PC-3 (cell line): ENCODE measurements around the gene B4GALNT1. TPM values are rescaled to one million over a fixed set of nuclear protein-coding genes. Genes with fewer than 3 reads are reported as not detected.

Experiments used
- ATAC-seq: fragments of 200-7000 bp; cut with Tn5 transposase; 2 replicates; pipeline ENCODE4 v1.9.1; 2020; ENCODE audit warnings: mild to moderate bottlenecking, moderate library complexity
- BruUV-seq: library from RNA; stranded (reverse); fragments of 400-500 nt; replicated peaks from 2 replicates; lab custom pipeline; 2021; lab: Mats Ljungman, UMichigan
- CTCF ChIA-PET: fragments of 300-600 bp; sonication (Branson Sonifier 250); formaldehyde crosslinking; loops from one replicate; lab custom pipeline; 2022; ENCODE audit warnings: antibody characterized with exemption; lab: Charles Lee
- POLR2A ChIA-PET: fragments of 300-600 bp; sonication (Branson Sonifier 250); formaldehyde crosslinking; loops from one replicate; lab custom pipeline; 2022; ENCODE audit warnings: antibody characterized with exemption; ENCODE audit not compliant: unreplicated experiment; lab: Charles Lee
- DNase-seq: peaks from one replicate; pipeline ENCODE4 v3.0.0-alpha.2; 2015
- H2AFZ ChIP-seq: fragments of 300-600 bp; sonication (generic); 2 replicates; pipeline ENCODE4 v1.6.0; 2016; ENCODE audit warnings: antibody characterized with exemption, low read length
- H3F3A ChIP-seq: fragments of 300-600 bp; sonication (generic); one replicate; pipeline ENCODE4 v1.6.0; 2017; ENCODE audit warnings: antibody characterized with exemption, low read length, control low read depth, mild to moderate bottlenecking; ENCODE audit not compliant: unreplicated experiment
- H3K27ac ChIP-seq: fragments of 300-600 bp; sonication (generic); 2 replicates; pipeline ENCODE4 v1.5.1; 2016; ENCODE audit warnings: mild to moderate bottlenecking, low read length
- H3K27me3 ChIP-seq: fragments of 300-600 bp; sonication (generic); 2 replicates; pipeline ENCODE4 v1.6.1; 2016; ENCODE audit warnings: low read length, mixed read lengths
- H3K36me3 ChIP-seq: fragments of 300-600 bp; sonication (generic); 2 replicates; pipeline ENCODE4 v1.6.1; 2016; ENCODE audit warnings: low read depth, mixed run types, low read length, mixed read lengths
- H3K4me1 ChIP-seq: fragments of 300-600 bp; sonication (generic); 2 replicates; pipeline ENCODE4 v1.5.1; 2016; ENCODE audit warnings: low read length; ENCODE audit not compliant: insufficient read depth
- H3K4me2 ChIP-seq: fragments of 300-600 bp; sonication (generic); 2 replicates; pipeline ENCODE4 v1.6.0; 2016; ENCODE audit warnings: low read length
- H3K4me3 ChIP-seq: fragments of 300-600 bp; sonication (generic); 2 replicates; pipeline ENCODE4 v1.5.1; 2016; ENCODE audit warnings: mild to moderate bottlenecking, low read length, mixed read lengths
- H3K79me2 ChIP-seq: fragments of 300-600 bp; sonication (generic); 2 replicates; pipeline ENCODE4 v1.6.1; 2017; ENCODE audit warnings: low read length, mixed read lengths
- H3K9ac ChIP-seq: fragments of 300-600 bp; sonication (generic); 2 replicates; pipeline ENCODE4 v1.6.0; 2016; ENCODE audit warnings: mild to moderate bottlenecking, low read length
- H3K9me2 ChIP-seq: fragments of 300-600 bp; sonication (generic); replicated peaks from 2 replicates; pipeline ENCODE4 v1.6.1; 2016; ENCODE audit warnings: mixed run types, low read length, mixed read lengths
- H3K9me3 ChIP-seq: fragments of 300-600 bp; sonication (generic); 2 replicates; pipeline ENCODE4 v1.6.1; 2016; ENCODE audit warnings: low read length, mixed read lengths
- H4K20me1 ChIP-seq: fragments of 300-600 bp; sonication (generic); 2 replicates; pipeline ENCODE4 v1.6.1; 2016; ENCODE audit warnings: low read length, mixed read lengths
- CTCF ChIP-seq: fragments of 300-600 bp; sonication (generic); conservative IDR thresholded peaks from 2 replicates; pipeline ENCODE4 v1.5.1; 2017; ENCODE audit warnings: antibody characterized with exemption, low read depth, mild to moderate bottlenecking, low read length
- EZH2 ChIP-seq: fragments of 300-600 bp; sonication (generic); IDR thresholded peaks from one replicate; pipeline ENCODE4 v1.6.1; 2017; ENCODE audit warnings: antibody characterized with exemption, mild to moderate bottlenecking, low read length; ENCODE audit not compliant: unreplicated experiment
- EZH2phosphoT487 ChIP-seq: fragments of 300-600 bp; sonication (generic); IDR thresholded peaks from 2 replicates; pipeline ENCODE4 v1.6.1; 2018; ENCODE audit warnings: mild to moderate bottlenecking, antibody characterized with exemption, low read length, borderline replicate concordance
- intact Hi-C: fragments of 100-400 bp; cut with micrococcal nuclease; formaldehyde crosslinking; loops from 2 replicates; pipeline ENCODE4 v1.9.0; 2023
- total RNA-seq: library from RNA; depleted of rRNA; stranded (reverse); fragments of >200 nt; gene quantifications from 2 replicates; pipeline ENCODE4 v1.2.3, GENCODE V29; 2014

B4GALNT1 gene
- total RNA-seq, 1 experiment from 2014 or later, result 39.0 TPM

GRCh38 chr12:57630891-57631433 lies 2.0 kb downstream of the B4GALNT1 start:
- H3K27me3 ChIP-seq, result no peaks in the 10 kb centered on the region
- ChIA-PET POLR2A (interaction anchor here (0.5 kb wide), 1 partner anchor 591 kb away, joined by 4 read pairs; no protein-coding TSS in a partner anchor), CTCF (interaction anchor here (0.6 kb wide), 1 partner anchor 24 kb away, joined by 4 read pairs; no protein-coding TSS in a partner anchor)
- H3K36me3 ChIP-seq, result no peaks in the 10 kb centered on the region; the same call in 1 of the 2 replicates
- no peak overlapping the region for H3K27ac ChIP-seq
- no peak overlapping the region for H3K9ac ChIP-seq
- no peak overlapping the region; the same call in 1 of the 2 replicates for H3K4me3 ChIP-seq
- BruUV-seq, result no TSS peak
- peak overlapping the region; percentile 99; the same call in 1 of the 2 replicates for H3K4me2 ChIP-seq
- H4K20me1 ChIP-seq, result no peaks in the 10 kb centered on the region
- H3K4me1 ChIP-seq, result peaks cover 17% of the 10 kb centered on the region
- ATAC-seq, result no peak
- intact Hi-C loops, result no loop called here
- no peak overlapping the region for H2AFZ ChIP-seq
- peaks cover 12% of the 10 kb centered on the region for H3K79me2 ChIP-seq
- DNase-seq, result no peak
- H3K9me2 ChIP-seq, result no peaks in the 10 kb centered on the region
- no peaks in the 10 kb centered on the region for H3F3A ChIP-seq
- no peaks in the 10 kb centered on the region for H3K9me3 ChIP-seq
- TF ChIP-seq CTCF, result no peak
- no peak for TF ChIP-seq EZH2phosphoT487
- no peak for TF ChIP-seq EZH2

DNA sequence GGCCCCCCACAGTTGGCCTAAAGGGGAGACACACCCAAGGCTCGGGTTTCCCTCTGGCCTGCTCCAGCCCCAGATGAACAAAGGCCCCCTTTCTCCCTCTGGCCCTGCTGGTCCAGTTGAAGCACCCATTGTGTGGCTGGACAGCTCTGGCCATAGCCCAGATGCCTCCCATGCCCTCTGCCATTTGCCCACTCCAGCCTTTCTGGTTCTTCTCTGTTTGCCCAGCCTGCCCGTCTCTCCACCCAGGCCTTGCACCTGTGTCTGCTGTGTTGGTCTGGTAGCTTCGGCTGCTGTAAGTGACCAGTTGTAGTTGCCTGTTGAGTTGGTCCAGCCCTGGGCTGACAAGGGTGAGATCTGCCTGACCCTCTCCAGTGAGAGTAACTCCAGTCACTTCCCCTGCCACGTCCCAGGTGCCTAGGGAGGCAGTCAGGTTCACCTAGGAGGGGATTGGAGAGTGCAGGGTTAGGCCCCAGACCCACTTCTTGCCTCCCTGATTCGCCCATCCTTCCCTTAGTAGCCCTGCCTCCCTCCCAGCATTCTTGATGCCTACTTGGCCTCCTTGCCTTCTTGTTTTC lies 3.0 kb downstream of the B4GALNT1 start:
- ChIA-PET POLR2A (no interaction called here), CTCF (no interaction called here)
- no peak for TF ChIP-seq EZH2phosphoT487
- Histone ChIP-seq H3K27me3 (no peaks in the 10 kb centered on the region), H3K9me2 (no peaks in the 10 kb centered on the region), H2AFZ (no peak overlapping the region), H3K4me1 (peaks cover 17% of the 10 kb centered on the region), H3K4me2 (no peak overlapping the region), H3K27ac (no peak overlapping the region), H3F3A (no peaks in the 10 kb centered on the region), H3K9ac (no peak overlapping the region), H3K36me3 (no peaks in the 10 kb centered on the region; the same call in 1 of the 2 replicates), H4K20me1 (no peaks in the 10 kb centered on the region), H3K9me3 (no peaks in the 10 kb centered on the region), H3K4me3 (no peak overlapping the region), H3K79me2 (peaks cover 12% of the 10 kb centered on the region)
- intact Hi-C loops, result no loop called here
- DNase-seq (no peak), ATAC-seq (no peak)
- no TSS peak for BruUV-seq

- Histone ChIP-seq H3F3A (no peaks in the 10 kb centered on the region), H4K20me1 (no peaks in the 10 kb centered on the region), H3K27ac (no peak overlapping the region), H2AFZ (no peak overlapping the region), H3K9me3 (no peaks in the 10 kb centered on the region), H3K36me3 (no peaks in the 10 kb centered on the region; the same call in 1 of the 2 replicates), H3K4me2 (no peak overlapping the region), H3K4me1 (peaks cover 11% of the 10 kb centered on the region), H3K9ac (no peak overlapping the region), H3K9me2 (no peaks in the 10 kb centered on the region), H3K4me3 (no peak overlapping the region), H3K79me2 (peaks cover 12% of the 10 kb centered on the region), H3K27me3 (no peaks in the 10 kb centered on the region)
- DNase-seq (no peak), ATAC-seq (no peak)
- CTCF ChIA-PET, result interaction anchor here (1.0 kb wide), 1 partner anchor 46 kb away, joined by 3 read pairs; no protein-coding TSS in a partner anchor
- no peak for TF ChIP-seq EZH2
- no peak for TF ChIP-seq EZH2phosphoT487
- POLR2A ChIA-PET, result no interaction called here
- intact Hi-C loops, result no loop called here
- no TSS peak for BruUV-seq
These were observed 4.5 kb downstream of the B4GALNT1 start for GRCh38 chr12:57628280-57629191.
